NT2/D1 (cell line): ENCODE data around the gene COX8A.

ENCODE experiments used
- DNase-seq: peaks from one replicate; pipeline ENCODE4 v3.0.0-alpha.2; 2011; ENCODE audit warnings: low read depth, low spot score
- H3K27me3 ChIP-seq: 2 replicates; pipeline ENCODE4 v1.6.0; 2011; ENCODE audit warnings: mild to moderate bottlenecking; ENCODE audit not compliant: insufficient read length, insufficient read depth
- H3K36me3 ChIP-seq: 2 replicates; pipeline ENCODE4 v1.6.1; 2011; ENCODE audit warnings: mild to moderate bottlenecking, low read length, mixed read lengths; ENCODE audit not compliant: insufficient read depth, insufficient read length
- H3K4me1 ChIP-seq: 2 replicates; pipeline ENCODE4 v1.5.1; 2011; ENCODE audit not compliant: insufficient read depth, insufficient read length
- H3K4me3 ChIP-seq: 2 replicates; pipeline ENCODE4 v1.5.1; 2011; ENCODE audit warnings: low read depth; ENCODE audit not compliant: insufficient read length
- H3K9ac ChIP-seq: 2 replicates; pipeline ENCODE4 v1.6.0; 2011; ENCODE audit warnings: low read depth; ENCODE audit not compliant: insufficient read length
- H3K9me3 ChIP-seq: 2 replicates; pipeline ENCODE4 v1.5.1; 2011; ENCODE audit warnings: mild to moderate bottlenecking, low read length; ENCODE audit not compliant: insufficient read depth
- SUZ12 ChIP-seq: IDR thresholded peaks from 2 replicates; pipeline ENCODE4 v1.6.1; 2011; ENCODE audit not compliant: insufficient read length, insufficient read depth; ENCODE audit errors: extremely low read depth
- YY1 ChIP-seq: IDR thresholded peaks from 2 replicates; pipeline ENCODE4 v1.6.1; 2011; ENCODE audit not compliant: insufficient read length, insufficient read depth
- ZNF274 ChIP-seq: IDR thresholded peaks from 2 replicates; pipeline ENCODE4 v1.6.1; 2011; ENCODE audit warnings: mild to moderate bottlenecking, low read depth, low read length

Gene COX8A

GRCh38 chr11:63991558-63991957 is 17.1 kb downstream of the COX8A start:
- TF ChIP-seq YY1 (no peak), SUZ12 (no peak), ZNF274 (no peak)
- H3K36me3 ChIP-seq, result peaks cover 82% of the 10 kb centered on the region

GRCh38 chr11:63993100-63993499 is 18.7 kb downstream of the COX8A start:
- Histone ChIP-seq H3K36me3 (peaks cover 85% of the 10 kb centered on the region), H3K9ac (no peak overlapping the region), H3K4me3 (no peak overlapping the region), H3K9me3 (no peaks in the 10 kb centered on the region), H3K4me1 (peaks cover 19% of the 10 kb centered on the region), H3K27me3 (no peaks in the 10 kb centered on the region)
- DNase-seq, result no peak
- TF ChIP-seq YY1 (no peak), ZNF274 (no peak), SUZ12 (no peak)

More at GRCh38 chr11:63991558-63991957, 17.1 kb downstream of the COX8A start:
- no peaks in the 10 kb centered on the region for H3K27me3 ChIP-seq
- DNase-seq, result no peak
- H3K4me3 ChIP-seq, result no peak overlapping the region
- no peak overlapping the region for H3K9ac ChIP-seq
- H3K4me1 ChIP-seq, result peaks cover 11% of the 10 kb centered on the region
- H3K9me3 ChIP-seq, result no peaks in the 10 kb centered on the region

- H3K4me1 ChIP-seq, result peaks cover 22% of the 10 kb centered on the region
- H3K36me3 ChIP-seq, result peaks cover 79% of the 10 kb centered on the region
- TF ChIP-seq ZNF274 (no peak), YY1 (no peak), SUZ12 (no peak)
- no peak for DNase-seq
- no peaks in the 10 kb centered on the region for H3K9me3 ChIP-seq
- H3K4me3 ChIP-seq, result no peak overlapping the region
- H3K9ac ChIP-seq, result no peak overlapping the region
- H3K27me3 ChIP-seq, result no peaks in the 10 kb centered on the region
These were observed 19.6 kb downstream of the COX8A start for GRCh38 chr11:63993993-63994392.

GRCh38 chr11:63996512-63996911 is 22.1 kb downstream of the COX8A start:
- no peak overlapping the region for H3K4me3 ChIP-seq
- no peaks in the 10 kb centered on the region for H3K9me3 ChIP-seq
- H3K9ac ChIP-seq, result no peak overlapping the region
- no peak for DNase-seq
- H3K36me3 ChIP-seq, result peaks cover 60% of the 10 kb centered on the region
- TF ChIP-seq SUZ12 (no peak), YY1 (no peak), ZNF274 (no peak)
- peaks cover 23% of the 10 kb centered on the region for H3K4me1 ChIP-seq
- H3K27me3 ChIP-seq, result peaks cover 9% of the 10 kb centered on the region

GRCh38 chr11:63997104-63997700 is 22.8 kb downstream of the COX8A start:
- peaks cover 53% of the 10 kb centered on the region for H3K36me3 ChIP-seq
- no peak overlapping the region for H3K4me3 ChIP-seq
- H3K9ac ChIP-seq, result peak overlapping the region; percentile 80
- no peak for TF ChIP-seq ZNF274
- TF ChIP-seq YY1, result no peak
- no peak for TF ChIP-seq SUZ12
- no peak for DNase-seq
- H3K27me3 ChIP-seq, result peaks cover 10% of the 10 kb centered on the region
- peaks cover 23% of the 10 kb centered on the region for H3K4me1 ChIP-seq
- H3K9me3 ChIP-seq, result no peaks in the 10 kb centered on the region

- DNase-seq, result no peak
- peaks cover 27% of the 10 kb centered on the region for H3K4me1 ChIP-seq
- no peaks in the 10 kb centered on the region for H3K9me3 ChIP-seq
- H3K9ac ChIP-seq, result peak overlapping the region; percentile 80
- peak overlapping the region; percentile 49 for H3K4me3 ChIP-seq
- peaks cover 10% of the 10 kb centered on the region for H3K27me3 ChIP-seq
- TF ChIP-seq YY1 (no peak), ZNF274 (no peak), SUZ12 (no peak)
- H3K36me3 ChIP-seq, result peaks cover 49% of the 10 kb centered on the region
These were observed 23.4 kb downstream of the COX8A start for GRCh38 chr11:63997801-63998337.

GRCh38 chr11:63998558-63999348 is 24.3 kb downstream of the COX8A start:
- H3K9ac ChIP-seq, result peak overlapping the region; percentile 80
- no peaks in the 10 kb centered on the region for H3K9me3 ChIP-seq
- TF ChIP-seq YY1 (no peak), SUZ12 (no peak), ZNF274 (no peak)
- peaks cover 42% of the 10 kb centered on the region for H3K36me3 ChIP-seq
- no peak for DNase-seq
- peak overlapping the region; percentile 49 for H3K4me3 ChIP-seq
- H3K27me3 ChIP-seq, result peaks cover 10% of the 10 kb centered on the region
- peaks cover 27% of the 10 kb centered on the region for H3K4me1 ChIP-seq
